Stimulated activated naive B cell treated with anti-CD40 and anti-IgM and Interleukin-4, amounts not matched to agents 10 μg/mL and 1 μg/mL and 100 μg/mL, for 72 hours (primary cell): ENCODE results near the gene SLC50A1.

Experiments used
- ATAC-seq, 2 donors: fragments of 150-1000 bp; cut with Tn5 transposase; replicated peaks; 2 replicates each; pipeline ENCODE4 v1.10.0; 2021; ENCODE audit warnings: moderate library complexity in 1 of 2
- DNase-seq: peaks from one replicate; pipeline ENCODE4 v3.0.0; 2021
- H3K27ac Mint-ChIP-seq: one replicate; pipeline ENCODE4 v1.8.0; 2022; ENCODE audit warnings: mild to moderate bottlenecking, mixed read lengths
- H3K27me3 Mint-ChIP-seq, 2 donors: one replicate each; pipeline ENCODE4 v1.8.0; 2022; ENCODE audit warnings: mixed read lengths in 2 of 2
- H3K36me3 Mint-ChIP-seq, 2 donors: one replicate each; pipeline ENCODE4 v1.8.0; 2022; ENCODE audit warnings: mixed read lengths in 2 of 2, mild to moderate bottlenecking in 1 of 2
- H3K4me1 Mint-ChIP-seq, 2 donors: one replicate each; pipeline ENCODE4 v1.8.0; 2022; ENCODE audit warnings: mixed read lengths in 2 of 2, mild to moderate bottlenecking in 1 of 2
- H3K4me3 Mint-ChIP-seq, 2 donors: one replicate each; pipeline ENCODE4 v1.8.0; 2022; ENCODE audit warnings: mild to moderate bottlenecking in 2 of 2, mixed read lengths in 2 of 2, moderate library complexity in 1 of 2
- H3K9me3 Mint-ChIP-seq, 2 donors: one replicate each; pipeline ENCODE4 v1.8.0; 2022; ENCODE audit warnings: mixed read lengths in 2 of 2, mild to moderate bottlenecking in 1 of 2

The SLC50A1 gene

GRCh38 chr1:155175281-155175926 is 39.8 kb downstream of the SLC50A1 start:
- Mint-ChIP-seq H3K4me1 (peaks cover 33 to 54% of the 10 kb centered on the region in 2 donors), H3K27me3 (peaks cover 0 to 5% of the 10 kb centered on the region in 2 donors), H3K36me3 (peaks cover 10 to 21% of the 10 kb centered on the region in 2 donors), H3K4me3 (no peak overlapping the region), H3K9me3 (no peaks in the 10 kb centered on the region), H3K27ac (no peak overlapping the region)
- no peak for ATAC-seq
- no peak for DNase-seq

DNA sequence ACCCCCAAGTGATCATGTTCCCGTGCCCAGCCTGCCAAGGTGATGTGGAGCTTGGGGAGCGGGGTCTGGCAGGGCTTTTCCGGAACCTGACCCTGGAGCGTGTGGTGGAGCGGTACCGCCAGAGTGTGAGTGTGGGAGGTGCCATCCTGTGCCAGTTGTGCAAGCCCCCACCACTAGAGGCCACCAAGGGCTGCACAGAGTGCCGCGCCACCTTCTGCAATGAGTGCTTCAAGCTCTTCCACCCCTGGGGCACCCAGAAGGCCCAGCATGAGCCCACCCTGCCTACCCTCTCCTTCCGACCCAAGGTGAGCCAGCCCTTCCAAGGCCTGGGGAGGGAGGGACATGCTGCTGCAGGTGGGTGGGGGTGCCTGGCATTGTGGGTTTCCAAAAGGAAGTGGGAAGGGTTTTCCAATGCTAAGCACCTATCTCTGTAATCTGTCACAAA is 40.3 kb downstream of the SLC50A1 start:
- Mint-ChIP-seq H3K9me3 (no peaks in the 10 kb centered on the region), H3K4me3 (no peak overlapping the region), H3K4me1 (peaks cover 33 to 54% of the 10 kb centered on the region in 2 donors), H3K27ac (no peak overlapping the region), H3K36me3 (peaks cover 9 to 19% of the 10 kb centered on the region in 2 donors), H3K27me3 (peaks cover 0 to 5% of the 10 kb centered on the region in 2 donors)
- ATAC-seq (no peak), DNase-seq (no peak)

GRCh38 chr1:155176544-155177071 is 41.0 kb downstream of the SLC50A1 start:
- no peak overlapping the region for H3K4me3 Mint-ChIP-seq
- peak; percentile 49 to 52 for ATAC-seq
- H3K27me3 Mint-ChIP-seq, result peaks cover 0 to 5% of the 10 kb centered on the region in 2 donors
- peak; percentile 67 for DNase-seq
- H3K9me3 Mint-ChIP-seq, result no peaks in the 10 kb centered on the region
- no peak overlapping the region for H3K27ac Mint-ChIP-seq
- peaks cover 33 to 48% of the 10 kb centered on the region in 2 donors for H3K4me1 Mint-ChIP-seq
- peaks cover 10 to 19% of the 10 kb centered on the region in 2 donors for H3K36me3 Mint-ChIP-seq

DNA sequence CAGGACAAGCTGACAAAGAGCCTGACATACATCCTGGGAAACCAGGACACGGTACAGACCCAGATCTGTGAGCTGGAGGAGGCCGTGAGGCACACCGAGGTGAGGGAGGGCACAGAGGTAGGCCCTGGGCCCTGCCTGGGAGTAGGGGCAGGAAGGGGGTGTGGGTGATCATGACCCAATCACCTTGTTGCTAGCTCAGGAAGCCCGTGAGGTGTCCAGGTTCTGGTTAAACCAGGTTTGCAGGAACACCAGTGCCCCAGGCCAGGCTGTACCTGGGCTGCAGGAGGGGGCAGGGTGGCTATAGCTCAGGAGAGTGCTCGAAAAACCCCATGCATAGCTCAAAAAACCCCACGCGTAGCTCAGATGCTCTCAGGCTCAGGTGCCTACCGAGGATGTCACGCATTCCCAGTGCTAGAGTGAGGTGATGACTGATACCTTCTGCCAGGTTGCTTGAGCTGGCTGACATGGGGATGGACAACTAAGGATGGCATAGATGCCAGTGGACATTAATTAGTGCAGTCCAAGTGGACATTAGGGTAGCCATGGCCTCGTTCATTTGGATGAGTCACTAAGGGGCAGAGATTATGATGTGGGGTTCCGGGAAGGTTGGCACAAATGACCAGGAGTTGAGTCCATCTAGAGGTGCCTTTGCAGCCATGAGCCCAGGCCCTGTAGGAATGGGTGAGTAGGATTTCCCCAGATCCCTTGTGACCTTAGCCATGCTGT is 41.7 kb downstream of the SLC50A1 start:
- Mint-ChIP-seq H3K36me3 (peaks cover 12 to 15% of the 10 kb centered on the region in 2 donors), H3K4me1 (peaks cover 29 to 40% of the 10 kb centered on the region in 2 donors)

DNA sequence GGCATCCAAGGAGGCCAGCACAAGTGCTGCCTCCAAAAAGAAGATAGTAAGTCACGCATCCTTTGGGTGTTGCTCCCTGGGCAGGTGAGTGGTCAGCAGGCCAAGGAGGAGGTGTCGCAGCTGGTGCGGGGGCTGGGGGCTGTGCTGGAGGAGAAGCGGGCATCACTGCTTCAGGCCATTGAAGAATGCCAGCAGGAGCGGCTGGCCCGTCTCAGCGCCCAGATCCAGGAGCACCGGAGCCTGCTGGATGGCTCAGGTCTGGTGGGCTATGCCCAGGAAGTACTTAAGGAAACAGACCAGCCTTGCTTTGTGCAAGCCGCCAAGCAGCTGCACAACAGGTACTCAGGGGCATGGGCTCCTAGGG is 42.2 kb downstream of the SLC50A1 start:
- ATAC-seq (no peak), DNase-seq (no peak)
- H3K4me1 Mint-ChIP-seq, result peaks cover 27 to 35% of the 10 kb centered on the region in 2 donors
- no peaks in the 10 kb centered on the region for H3K9me3 Mint-ChIP-seq
- H3K27ac Mint-ChIP-seq, result no peak overlapping the region
- no peak overlapping the region for H3K4me3 Mint-ChIP-seq
- peaks cover 12 to 15% of the 10 kb centered on the region in 2 donors for H3K36me3 Mint-ChIP-seq
- H3K27me3 Mint-ChIP-seq, result peaks cover 0 to 5% of the 10 kb centered on the region in 2 donors

More for the DNA sequence above, 41.7 kb downstream of the SLC50A1 start:
- no peak overlapping the region for H3K4me3 Mint-ChIP-seq
- no peak overlapping the region for H3K27ac Mint-ChIP-seq
- H3K9me3 Mint-ChIP-seq, result no peaks in the 10 kb centered on the region
- ATAC-seq (no peak), DNase-seq (no peak)
- peaks cover 0 to 5% of the 10 kb centered on the region in 2 donors for H3K27me3 Mint-ChIP-seq

- Mint-ChIP-seq H3K4me1 (peaks cover 25 to 29% of the 10 kb centered on the region in 2 donors), H3K9me3 (no peaks in the 10 kb centered on the region), H3K27ac (no peak overlapping the region), H3K27me3 (peaks cover 0 to 5% of the 10 kb centered on the region in 2 donors), H3K36me3 (peaks cover 9 to 15% of the 10 kb centered on the region in 2 donors), H3K4me3 (no peak overlapping the region)
- no peak for DNase-seq
- no peak for ATAC-seq
Measured at GRCh38 chr1:155178441-155179111, 42.9 kb downstream of the SLC50A1 start.

DNA sequence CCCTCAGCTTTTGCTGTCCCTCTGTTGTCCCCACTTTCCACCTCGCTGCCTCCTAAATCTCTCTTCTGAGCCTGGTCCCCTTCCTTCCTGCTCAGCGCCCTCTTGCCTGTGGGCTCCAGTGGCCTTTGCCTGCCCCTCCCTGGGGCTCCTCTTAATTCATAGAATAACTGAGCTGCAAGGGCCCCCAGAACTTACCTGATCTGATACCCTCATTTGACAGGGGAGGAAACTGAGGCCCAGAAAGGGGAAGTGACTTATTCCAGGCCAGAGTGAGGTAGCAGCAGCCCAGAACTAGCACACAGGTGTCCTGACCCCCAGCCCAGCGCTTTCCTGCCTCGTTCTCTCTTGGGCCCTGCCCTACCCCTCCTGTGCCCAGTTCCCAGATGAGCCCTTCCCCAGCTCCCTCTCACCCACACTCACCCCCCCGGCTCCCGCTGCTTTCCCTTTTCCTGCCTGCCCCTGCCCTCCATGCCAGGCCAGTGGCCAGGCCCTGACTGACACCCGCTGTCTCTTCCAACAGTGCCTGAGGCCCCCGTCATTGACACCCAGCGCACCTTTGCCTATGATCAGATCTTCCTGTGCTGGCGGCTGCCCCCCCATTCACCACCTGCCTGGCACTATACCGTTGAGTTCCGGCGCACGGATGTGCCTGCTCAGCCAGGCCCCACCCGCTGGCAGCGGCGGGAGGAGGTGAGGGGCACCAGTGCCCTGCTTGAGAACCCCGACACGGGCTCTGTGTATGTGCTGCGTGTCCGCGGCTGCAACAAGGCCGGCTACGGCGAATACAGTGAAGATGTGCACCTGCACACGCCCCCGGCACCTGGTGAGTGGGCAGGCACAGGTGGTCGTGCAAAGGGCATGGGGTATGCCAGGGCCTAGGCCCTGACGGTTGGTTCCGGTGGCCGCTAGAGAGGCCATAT is 43.7 kb downstream of the SLC50A1 start:
- H3K36me3 Mint-ChIP-seq, result peaks cover 11 to 15% of the 10 kb centered on the region in 2 donors
- no peak for DNase-seq
- no peaks in the 10 kb centered on the region for H3K27me3 Mint-ChIP-seq

GRCh38 chr1:155181371-155182051 is 45.9 kb downstream of the SLC50A1 start:
- no peak overlapping the region for H3K4me3 Mint-ChIP-seq
- H3K9me3 Mint-ChIP-seq, result no peaks in the 10 kb centered on the region
- H3K27me3 Mint-ChIP-seq, result no peaks in the 10 kb centered on the region
- peaks cover 11 to 15% of the 10 kb centered on the region in 2 donors for H3K36me3 Mint-ChIP-seq
- H3K4me1 Mint-ChIP-seq, result peaks cover 31% of the 10 kb centered on the region in 2 donors
- no peak overlapping the region for H3K27ac Mint-ChIP-seq
- no peak for DNase-seq
- ATAC-seq, result no peak

More for the DNA sequence above, 43.7 kb downstream of the SLC50A1 start:
- Mint-ChIP-seq H3K27ac (no peak overlapping the region), H3K9me3 (no peaks in the 10 kb centered on the region), H3K4me1 (peaks cover 23 to 25% of the 10 kb centered on the region in 2 donors), H3K4me3 (no peak overlapping the region)
- ATAC-seq, result no peak

DNA sequence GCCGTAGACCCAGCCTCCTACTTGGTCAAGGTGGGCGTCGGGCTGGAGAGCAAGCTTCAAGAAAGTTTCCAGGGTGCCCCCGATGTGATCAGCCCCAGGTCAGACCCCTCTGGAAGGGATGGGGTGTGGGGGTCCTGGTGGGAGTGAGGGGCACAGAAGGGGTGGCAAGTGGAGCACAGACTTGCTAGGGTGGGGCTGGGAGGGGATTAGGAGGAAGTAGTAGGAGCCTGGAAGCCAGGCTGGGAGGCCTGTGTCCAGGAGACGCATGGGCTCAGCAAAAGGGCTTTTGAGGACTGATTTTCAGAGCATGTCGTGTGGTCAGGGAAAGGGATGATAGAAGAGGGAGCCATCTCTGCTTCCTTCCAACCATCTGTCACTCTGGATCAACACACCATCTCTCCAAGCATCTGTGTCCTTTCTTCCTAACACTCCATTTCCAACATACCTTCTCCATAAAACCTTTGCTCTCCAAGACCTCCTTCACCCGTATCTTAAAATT is 46.4 kb downstream of the SLC50A1 start:
- peaks cover 11 to 15% of the 10 kb centered on the region in 2 donors for H3K36me3 Mint-ChIP-seq
- ATAC-seq (no peak), DNase-seq (no peak)
- H3K4me3 Mint-ChIP-seq, result no peak overlapping the region
- no peaks in the 10 kb centered on the region for H3K27me3 Mint-ChIP-seq
- H3K27ac Mint-ChIP-seq, result no peak overlapping the region
- H3K4me1 Mint-ChIP-seq, result peaks cover 25 to 27% of the 10 kb centered on the region in 2 donors
- no peaks in the 10 kb centered on the region for H3K9me3 Mint-ChIP-seq

- Mint-ChIP-seq H3K36me3 (peaks cover 7 to 9% of the 10 kb centered on the region in 2 donors), H3K27me3 (no peaks in the 10 kb centered on the region), H3K9me3 (no peaks in the 10 kb centered on the region), H3K4me3 (no peak overlapping the region), H3K27ac (no peak overlapping the region), H3K4me1 (peaks cover 23 to 28% of the 10 kb centered on the region in 2 donors)
- DNase-seq (no peak), ATAC-seq (no peak)
Measured at GRCh38 chr1:155183775-155184221, 48.1 kb downstream of the SLC50A1 start.

- no peak for DNase-seq
- no peak for ATAC-seq
- Mint-ChIP-seq H3K27me3 (no peaks in the 10 kb centered on the region), H3K4me1 (peaks cover 23 to 26% of the 10 kb centered on the region in 2 donors), H3K27ac (peak overlapping the region; percentile 83), H3K36me3 (peaks cover 3 to 5% of the 10 kb centered on the region in 2 donors), H3K4me3 (no peak overlapping the region), H3K9me3 (no peaks in the 10 kb centered on the region)
Measured at GRCh38 chr1:155184351-155184811, 48.7 kb downstream of the SLC50A1 start.

DNA sequence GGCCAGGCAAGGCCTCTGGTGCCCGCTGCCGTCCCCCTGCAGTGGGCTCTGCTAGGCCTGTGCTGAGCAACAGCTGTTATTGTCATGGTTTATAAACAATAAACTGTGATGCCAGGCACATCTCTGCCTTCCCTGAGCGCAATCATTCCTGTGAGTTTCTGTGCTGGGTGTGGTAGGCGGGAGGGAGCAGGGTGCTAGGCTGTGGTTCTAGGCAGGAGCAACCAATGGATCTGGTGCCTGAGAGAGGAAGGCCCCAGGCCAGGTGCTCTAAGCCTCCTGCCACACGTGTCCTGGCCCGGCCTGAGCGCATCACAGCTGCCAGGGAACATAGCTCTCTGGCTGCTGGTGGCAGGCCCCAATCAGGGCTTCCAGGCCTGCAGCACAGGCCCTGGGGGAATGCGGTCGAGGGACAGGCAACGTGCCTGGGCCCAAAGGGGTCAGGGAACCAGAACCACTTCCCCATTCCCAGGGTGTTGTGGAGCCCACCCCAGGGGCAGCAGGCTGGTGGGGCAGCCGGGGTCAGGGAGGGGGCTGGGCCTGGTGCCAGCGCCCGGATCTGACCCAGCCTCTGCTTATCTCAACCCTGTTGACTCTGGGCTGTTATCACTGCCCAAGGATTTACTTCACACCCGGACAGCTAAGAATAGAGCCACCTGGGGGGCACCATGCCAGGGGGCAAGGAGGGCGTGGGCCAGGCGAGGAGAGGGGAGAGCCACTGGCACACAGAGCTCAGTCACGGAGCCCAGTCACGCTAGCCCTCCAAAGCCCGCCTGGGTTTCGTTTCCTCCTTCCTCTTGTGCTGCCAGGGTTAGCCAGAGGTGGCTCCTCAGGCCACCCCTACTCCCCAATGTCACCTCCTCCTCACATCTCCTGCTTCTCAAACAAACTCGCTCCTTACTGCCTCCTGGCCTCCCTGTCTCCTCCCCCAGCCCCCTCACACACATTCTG is 49.5 kb downstream of the SLC50A1 start:
- Mint-ChIP-seq H3K4me1 (peaks cover 23 to 26% of the 10 kb centered on the region in 2 donors), H3K27me3 (no peaks in the 10 kb centered on the region), H3K4me3 (peak overlapping the region; percentile 17 to 52), H3K9me3 (no peaks in the 10 kb centered on the region), H3K36me3 (peaks cover 0 to 5% of the 10 kb centered on the region in 2 donors), H3K27ac (peak overlapping the region; percentile 83)
- DNase-seq (peak; percentile 72), ATAC-seq (peak; percentile 98)
